Vagina (tissue), 2 donors: ENCODE data around the gene PPP4R3A. TPM values are rescaled to one million over a fixed set of nuclear protein-coding genes. Genes with fewer than 3 reads are reported as not detected.
"Not testable (repeated sequence)": the region's sequence is repeated elsewhere in the genome, so short reads cannot be mapped to it uniquely, and the experiment has no call there.

Experiments
- DNase-seq, 2 donors: peaks; one replicate each; pipeline ENCODE4 v3.0.0-alpha.2; 2017; ENCODE audit errors: extremely low spot score in 2 of 2
- H3K27ac ChIP-seq: fragments of 200-600 bp; sonication (generic); one replicate; pipeline ENCODE4 v1.5.1; 2019
- H3K27me3 ChIP-seq: fragments of 200-600 bp; sonication (generic); one replicate; pipeline ENCODE4 v1.5.1; 2019
- H3K36me3 ChIP-seq, 2 donors: fragments of 200-600 bp; sonication (generic); one replicate each; pipeline ENCODE4 v1.5.1; 2017 to 2019
- H3K4me1 ChIP-seq: fragments of 200-600 bp; sonication (generic); one replicate; pipeline ENCODE4 v1.5.1; 2019
- H3K4me3 ChIP-seq, 2 donors: fragments of 200-600 bp; sonication (generic); 1 replicate in 1 of 2; 2 replicates in 1 of 2; pipeline ENCODE4 v1.5.1; 2016 to 2019
- H3K9me3 ChIP-seq: fragments of 200-600 bp; sonication (generic); one replicate; pipeline ENCODE4 v1.5.1; 2019
- POLR2A ChIP-seq, 2 donors: fragments of 450-650 bp; IDR thresholded peaks; one replicate each; pipeline ENCODE4 v1.6.1; 2017; ENCODE audit warnings: antibody characterized with exemption in 2 of 2, mild to moderate bottlenecking in 2 of 2, moderate library complexity in 2 of 2
- POLR2AphosphoS5 ChIP-seq, 2 donors: sonication (generic); formaldehyde crosslinking; IDR thresholded peaks; one replicate each; pipeline ENCODE4 v1.9.0; 2017; ENCODE audit warnings: antibody characterized with exemption in 2 of 2, mild to moderate bottlenecking in 2 of 2, low read depth in 1 of 2; ENCODE audit not compliant: insufficient read depth in 1 of 2
- intact Hi-C: fragments of 100-400 bp; cut with DNase I; formaldehyde crosslinking; loops from one replicate; pipeline ENCODE4 v1.15.1; 2023
- total RNA-seq: library from RNA; depleted of rRNA; stranded (reverse); fragments of >200 nt; gene quantifications from one replicate; pipeline ENCODE4 v1.2.3, GENCODE V29; 2016
- TF ChIP-seq, protein P1 (sequence below), 3 experiments: fragments of 450-650 bp in 2 of 3; fragments of 200-600 bp in 1 of 3; sonication (generic) in 1 of 3; IDR thresholded peaks; one replicate each; pipeline ENCODE4 v1.5.1; 2017 to 2019; ENCODE audit warnings: antibody characterized with exemption in 3 of 3, mild to moderate bottlenecking in 2 of 3, moderate library complexity in 2 of 3

Gene PPP4R3A
- total RNA-seq, 1 donor from 2014 or later, result 61.6 TPM

DNA sequence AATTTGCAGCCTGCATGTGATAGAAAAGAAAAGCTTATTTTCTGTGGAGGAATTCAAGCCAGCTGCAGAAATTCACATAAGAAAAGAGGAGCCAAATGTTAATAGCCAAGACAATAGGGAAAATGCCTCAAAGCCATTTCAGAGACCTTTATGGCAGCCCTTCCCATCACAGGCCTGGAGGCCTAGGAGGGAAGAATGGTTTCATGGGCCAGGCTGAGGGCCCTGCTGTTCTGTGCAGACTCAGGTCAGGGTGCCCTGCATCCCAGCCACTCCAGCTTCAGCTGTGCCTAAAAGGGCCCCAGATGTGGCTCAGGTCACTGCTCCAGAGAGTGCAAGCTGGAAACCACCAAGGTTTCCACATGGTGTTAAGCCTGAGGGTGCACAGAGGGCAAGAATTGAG is 71.3 kb downstream of the PPP4R3A start:
- Histone ChIP-seq H3K27ac (no peak overlapping the region), H3K4me3 (no peak overlapping the region), H3K9me3 (no peaks in the 10 kb centered on the region), H3K27me3 (no peaks in the 10 kb centered on the region), H3K36me3 (no peaks in the 10 kb centered on the region), H3K4me1 (no peaks in the 10 kb centered on the region)
- DNase-seq, result no peak
- intact Hi-C loops, result no loop called here
- TF ChIP-seq POLR2AphosphoS5 (IDR thresholded peaks at IDR 0.05; ENCODE audit: insufficient read depth in 1 of 2, low read depth in 1 of 2), result no peak

DNA sequence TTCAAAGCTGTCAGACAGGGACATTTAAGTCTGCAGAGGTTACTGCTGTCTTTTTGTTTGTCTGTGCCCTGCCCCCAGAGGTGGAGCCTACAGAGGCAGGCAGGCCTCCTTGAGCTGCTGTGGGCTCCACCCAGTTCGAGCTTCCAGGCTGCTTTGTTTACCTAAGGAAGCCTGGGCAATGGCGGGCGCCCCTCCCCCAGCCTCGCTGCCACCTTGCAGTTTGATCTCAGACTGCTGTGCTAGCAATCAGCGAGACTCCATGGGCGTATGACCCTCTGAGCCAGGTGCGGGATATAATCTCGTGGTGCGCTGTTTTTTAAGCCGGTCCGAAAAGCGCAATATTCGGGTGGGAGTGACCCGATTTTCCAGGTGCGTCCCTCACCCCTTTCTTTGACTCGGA is 73.8 kb downstream of the PPP4R3A start:
- H3K27ac ChIP-seq, H3K36me3 ChIP-seq, DNase-seq, H3K4me1 ChIP-seq, H3K9me3 ChIP-seq, H3K27me3 ChIP-seq, intact Hi-C loops, H3K4me3 ChIP-seq: not testable (repeated sequence)

DNA sequence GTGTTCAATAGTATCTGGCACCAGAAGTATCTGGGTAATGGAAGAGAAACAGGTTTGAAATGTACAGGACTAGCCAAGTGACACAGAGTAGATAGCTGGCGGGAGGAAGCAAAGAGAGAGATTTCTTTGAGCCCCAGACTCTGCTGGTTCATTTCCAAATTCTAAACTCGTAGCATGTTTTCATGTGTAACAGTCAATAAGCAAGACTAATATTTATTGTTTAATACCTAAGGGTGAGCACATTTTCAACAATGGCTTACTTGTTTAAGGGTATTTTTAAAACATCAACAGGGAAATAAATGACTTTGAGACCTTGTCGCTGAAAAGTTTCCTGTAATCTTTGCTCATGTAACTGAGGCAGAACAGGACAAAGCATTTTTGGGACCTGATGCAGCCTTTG is 80.7 kb downstream of the PPP4R3A start:
- Histone ChIP-seq H3K27me3 (no peaks in the 10 kb centered on the region), H3K4me3 (no peak overlapping the region), H3K9me3 (no peaks in the 10 kb centered on the region), H3K27ac (no peak overlapping the region), H3K36me3 (no peaks in the 10 kb centered on the region), H3K4me1 (no peaks in the 10 kb centered on the region)
- intact Hi-C loops, result no loop called here
- no peak for DNase-seq
- no peak for TF ChIP-seq POLR2AphosphoS5 (IDR thresholded peaks at IDR 0.05; ENCODE audit: insufficient read depth in 1 of 2, low read depth in 1 of 2)
- no peak for TF ChIP-seq POLR2A (IDR thresholded peaks at IDR 0.05)
- TF ChIP-seq, protein P1, sequence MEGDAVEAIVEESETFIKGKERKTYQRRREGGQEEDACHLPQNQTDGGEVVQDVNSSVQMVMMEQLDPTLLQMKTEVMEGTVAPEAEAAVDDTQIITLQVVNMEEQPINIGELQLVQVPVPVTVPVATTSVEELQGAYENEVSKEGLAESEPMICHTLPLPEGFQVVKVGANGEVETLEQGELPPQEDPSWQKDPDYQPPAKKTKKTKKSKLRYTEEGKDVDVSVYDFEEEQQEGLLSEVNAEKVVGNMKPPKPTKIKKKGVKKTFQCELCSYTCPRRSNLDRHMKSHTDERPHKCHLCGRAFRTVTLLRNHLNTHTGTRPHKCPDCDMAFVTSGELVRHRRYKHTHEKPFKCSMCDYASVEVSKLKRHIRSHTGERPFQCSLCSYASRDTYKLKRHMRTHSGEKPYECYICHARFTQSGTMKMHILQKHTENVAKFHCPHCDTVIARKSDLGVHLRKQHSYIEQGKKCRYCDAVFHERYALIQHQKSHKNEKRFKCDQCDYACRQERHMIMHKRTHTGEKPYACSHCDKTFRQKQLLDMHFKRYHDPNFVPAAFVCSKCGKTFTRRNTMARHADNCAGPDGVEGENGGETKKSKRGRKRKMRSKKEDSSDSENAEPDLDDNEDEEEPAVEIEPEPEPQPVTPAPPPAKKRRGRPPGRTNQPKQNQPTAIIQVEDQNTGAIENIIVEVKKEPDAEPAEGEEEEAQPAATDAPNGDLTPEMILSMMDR (IDR thresholded peaks at IDR 0.05), result no peak

DNA sequence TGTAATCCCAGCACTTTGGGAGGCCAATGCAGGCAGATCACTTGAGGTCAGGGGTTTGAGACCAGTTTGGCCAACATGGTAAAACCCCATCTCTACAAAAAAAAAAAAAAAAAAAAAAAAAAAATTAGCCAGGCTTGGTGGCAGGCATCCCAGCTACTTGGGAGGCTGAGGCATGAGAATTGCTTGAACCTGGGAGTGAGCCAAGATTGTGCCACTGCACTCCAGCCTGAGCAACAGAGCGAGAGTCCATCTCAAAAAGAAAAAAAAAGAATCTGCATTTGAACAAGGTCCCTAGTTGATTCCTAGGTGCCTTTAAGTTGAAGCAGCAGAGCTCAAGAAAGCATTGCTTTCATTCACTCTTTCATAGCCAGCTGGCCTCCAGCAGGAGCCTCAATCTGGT is 81.2 kb downstream of the PPP4R3A start:
- H3K27ac ChIP-seq, H3K27me3 ChIP-seq, H3K4me1 ChIP-seq, H3K9me3 ChIP-seq, DNase-seq, intact Hi-C loops, H3K4me3 ChIP-seq, H3K36me3 ChIP-seq: not testable (repeated sequence)

DNA sequence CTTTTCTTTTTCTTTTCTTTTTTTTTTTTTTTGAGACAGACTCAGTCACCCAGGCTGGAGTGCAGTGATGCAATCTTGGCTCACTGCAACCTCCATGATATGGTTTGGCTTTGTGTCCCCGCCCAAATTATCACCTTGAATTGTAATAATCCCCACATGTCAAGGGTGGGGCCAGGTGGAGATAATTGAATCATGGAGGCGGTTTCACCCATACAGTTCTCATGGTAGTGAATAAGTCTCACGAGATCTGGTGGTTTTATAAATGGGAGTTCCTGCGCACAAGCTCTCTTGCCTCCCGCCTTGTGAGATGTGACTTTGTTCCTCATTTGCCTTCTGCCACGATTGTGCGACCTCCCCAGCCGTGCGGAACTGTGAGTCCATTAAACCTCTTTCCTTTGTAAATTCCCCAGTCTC is 84.6 kb downstream of the PPP4R3A start:
- H3K4me1 ChIP-seq, intact Hi-C loops, H3K4me3 ChIP-seq, H3K9me3 ChIP-seq, H3K36me3 ChIP-seq, H3K27me3 ChIP-seq, DNase-seq, H3K27ac ChIP-seq: not testable (repeated sequence)

DNA sequence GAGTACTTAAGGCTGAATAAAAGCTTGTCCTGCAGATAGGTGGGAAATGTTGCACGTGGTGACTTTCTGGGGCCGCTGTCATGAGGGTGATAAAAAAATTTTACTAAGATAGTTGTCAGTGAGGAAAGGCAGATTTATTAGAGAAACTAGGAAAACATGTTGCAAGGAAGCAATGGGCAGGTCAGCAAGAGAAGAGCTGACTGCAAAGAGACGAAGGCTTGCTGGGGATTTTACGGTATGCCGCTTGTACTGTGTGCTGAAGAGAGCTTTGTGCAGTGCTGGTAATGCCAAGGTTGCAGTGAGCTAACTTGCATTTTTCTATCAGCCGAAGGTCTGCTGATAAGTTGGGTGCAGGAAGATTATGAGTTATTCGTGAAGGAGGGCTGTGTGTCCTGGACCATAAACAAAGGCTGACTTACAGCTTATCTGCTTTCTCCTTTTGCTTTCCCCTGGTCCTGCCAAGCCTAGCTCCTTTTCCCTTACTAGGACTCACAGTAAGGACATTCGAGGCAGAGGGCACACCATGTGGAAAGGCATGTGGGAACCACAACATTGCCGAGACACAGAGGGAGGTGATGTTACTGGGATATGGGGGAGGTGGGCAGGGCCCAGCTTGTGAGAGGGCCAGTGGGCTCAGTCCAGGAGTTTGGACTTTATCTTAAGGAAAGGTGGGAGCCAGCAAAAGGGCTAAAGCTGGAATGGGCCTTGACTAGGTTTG is 85.1 kb downstream of the PPP4R3A start:
- no peaks in the 10 kb centered on the region for H3K9me3 ChIP-seq
- H3K36me3 ChIP-seq, result no peaks in the 10 kb centered on the region
- H3K27ac ChIP-seq, result no peak overlapping the region
- no peaks in the 10 kb centered on the region for H3K27me3 ChIP-seq
- H3K4me1 ChIP-seq, result no peaks in the 10 kb centered on the region
- no peak for DNase-seq
- no peak overlapping the region for H3K4me3 ChIP-seq
- intact Hi-C loops, result no loop called here
- TF ChIP-seq, protein P1 (IDR thresholded peaks at IDR 0.05), result no peak
- TF ChIP-seq POLR2AphosphoS5 (IDR thresholded peaks at IDR 0.05; ENCODE audit: insufficient read depth in 1 of 2, low read depth in 1 of 2), result no peak
- no peak for TF ChIP-seq POLR2A (IDR thresholded peaks at IDR 0.05)

DNA sequence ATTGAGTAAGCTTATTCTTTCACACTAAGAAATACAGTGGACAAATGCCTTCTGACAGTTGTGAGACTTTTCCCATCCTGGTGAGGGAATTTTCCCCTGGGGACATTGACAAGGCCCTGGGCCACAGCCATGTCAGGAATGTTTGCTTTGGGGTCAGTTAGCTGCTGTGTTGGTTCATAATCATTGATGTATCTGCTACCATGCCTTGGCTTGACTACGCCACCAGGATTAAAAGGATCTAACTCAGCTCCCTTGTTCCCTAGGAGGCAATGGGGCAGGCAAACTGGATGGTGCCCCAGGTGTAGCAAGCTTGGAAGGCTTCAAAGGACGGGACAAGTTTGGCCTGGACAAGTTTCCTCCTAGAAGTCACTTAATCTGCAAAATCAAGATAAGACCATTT is 89.4 kb downstream of the PPP4R3A start:
- Histone ChIP-seq H3K9me3 (no peaks in the 10 kb centered on the region), H3K27ac (no peak overlapping the region), H3K36me3 (no peaks in the 10 kb centered on the region), H3K27me3 (no peaks in the 10 kb centered on the region), H3K4me3 (no peak overlapping the region), H3K4me1 (peaks cover 16% of the 10 kb centered on the region)
- intact Hi-C loops, result no loop called here
- no peak for DNase-seq
- TF ChIP-seq POLR2AphosphoS5 (IDR thresholded peaks at IDR 0.05; ENCODE audit: insufficient read depth in 1 of 2, low read depth in 1 of 2) (no peak), POLR2A (IDR thresholded peaks at IDR 0.05) (no peak)
- TF ChIP-seq, protein P1 (IDR thresholded peaks at IDR 0.05), result no peak
